ENCODE data around the gene PITRM1. TPM values are rescaled to one million over a fixed set of nuclear protein-coding genes. Genes with fewer than 3 reads are reported as not detected.
"Not testable (repeated sequence)": the region's sequence is repeated elsewhere in the genome, so short reads cannot be mapped to it uniquely, and the experiment has no call there.

PITRM1 gene
- total RNA-seq = 88.2 TPM

DNA sequence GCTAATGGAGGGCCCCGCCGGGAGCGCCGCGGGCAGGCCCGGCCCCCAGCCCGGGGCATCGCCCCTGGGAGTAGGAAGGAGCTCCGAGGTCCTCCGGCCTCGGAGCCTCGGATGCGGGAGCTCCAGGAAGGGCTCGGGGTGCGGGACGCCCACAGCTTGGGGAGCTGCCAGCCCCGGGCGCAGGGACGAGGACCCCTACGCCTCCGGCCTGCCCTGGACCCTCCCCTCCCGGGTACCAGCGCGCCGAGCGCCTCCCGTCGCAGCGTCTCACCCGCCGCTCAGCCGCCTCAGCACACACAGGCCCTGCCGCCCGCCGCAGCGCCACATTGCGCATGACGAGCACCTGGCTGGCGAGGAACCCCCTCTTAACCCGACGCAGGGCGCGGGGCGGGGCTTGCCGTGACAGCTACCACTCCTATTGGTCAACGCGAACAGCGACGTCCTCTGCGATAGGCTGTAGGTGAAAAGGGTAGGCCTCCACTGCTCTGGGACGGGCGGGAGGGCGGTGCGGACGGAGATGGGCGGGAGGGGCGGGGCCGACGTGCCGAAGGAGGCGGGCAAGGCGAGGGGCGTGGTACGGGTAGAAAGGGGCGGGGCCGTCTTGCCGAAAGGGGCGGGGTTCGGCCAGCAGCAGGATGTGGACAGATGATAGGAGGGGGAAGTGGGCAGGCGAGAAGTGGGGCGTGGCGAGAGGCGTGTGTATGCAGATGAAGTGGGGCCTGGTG lies at the start of gene PITRM1:
TSS of gene PITRM1 (minus strand) at position 337 of the 725 bp plus-strand sequence. CDS start at position 327, 10 bp downstream.
- DNase-seq (ENCODE audit: low spot score) = peak; percentile 99

DNA sequence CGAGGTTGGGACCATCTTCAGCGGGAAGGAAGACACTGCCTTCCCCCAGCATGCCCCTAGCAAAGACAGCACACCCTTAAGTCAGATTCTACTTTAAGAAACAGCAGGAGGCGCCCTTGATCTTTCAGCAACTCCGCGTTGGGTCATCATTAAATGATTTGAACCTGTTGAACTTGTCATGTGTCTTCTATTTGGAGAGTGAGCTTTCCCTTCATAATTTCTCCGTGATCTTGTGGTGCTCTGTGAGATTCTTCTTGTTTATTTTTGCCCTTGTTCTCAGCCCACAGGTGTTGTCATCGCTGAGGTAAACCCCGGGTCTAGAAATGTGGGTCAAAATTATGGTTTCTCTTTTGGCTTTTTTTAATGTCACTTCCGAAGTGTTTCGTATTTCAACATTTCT lies 49.5 kb upstream of the PITRM1 start:
- DNase-seq (ENCODE audit: low spot score) = no peak

DNA sequence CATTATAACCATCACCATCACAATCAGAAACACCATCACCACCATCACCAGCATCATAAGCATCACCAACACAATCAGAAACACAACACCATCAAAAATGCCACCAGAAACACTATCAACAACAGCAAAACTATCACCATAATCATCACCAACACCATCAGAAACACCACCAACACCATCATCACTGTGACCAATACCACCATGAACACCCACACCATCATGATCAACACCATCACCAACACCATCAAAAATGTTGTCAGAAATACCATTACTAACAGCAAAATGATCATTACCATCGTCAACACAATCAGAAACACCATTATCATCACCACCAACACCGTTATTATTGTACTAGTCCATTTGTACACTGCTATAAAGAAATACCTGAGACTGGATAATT lies 49.0 kb upstream of the PITRM1 start:
- DNase-seq (ENCODE audit: low spot score) = not testable (repeated sequence)

DNA sequence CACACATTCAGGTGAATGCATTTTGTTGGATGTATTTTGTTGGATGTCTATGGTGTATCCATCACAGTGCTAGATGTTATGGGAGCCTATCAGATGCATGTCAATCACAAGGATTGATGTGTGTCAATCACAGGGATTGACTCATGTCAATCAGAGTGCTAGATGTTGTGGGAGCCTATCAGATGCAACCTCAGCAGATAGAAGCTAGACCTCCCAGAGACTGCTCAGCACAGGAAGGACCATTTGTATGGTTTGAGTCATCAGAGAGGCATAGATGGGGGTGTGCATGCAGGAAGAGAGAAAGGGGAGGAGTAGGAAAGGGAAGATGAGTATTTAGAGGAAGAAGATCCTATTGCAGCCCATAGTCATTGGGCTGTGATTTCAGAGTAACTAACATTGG lies 48.3 kb upstream of the PITRM1 start:
- no peak for DNase-seq (ENCODE audit: low spot score)

GRCh38 chr10:3219021-3219628 lies 46.5 kb upstream of the PITRM1 start:
- DNase-seq (ENCODE audit: low spot score) = not testable (repeated sequence)

DNA sequence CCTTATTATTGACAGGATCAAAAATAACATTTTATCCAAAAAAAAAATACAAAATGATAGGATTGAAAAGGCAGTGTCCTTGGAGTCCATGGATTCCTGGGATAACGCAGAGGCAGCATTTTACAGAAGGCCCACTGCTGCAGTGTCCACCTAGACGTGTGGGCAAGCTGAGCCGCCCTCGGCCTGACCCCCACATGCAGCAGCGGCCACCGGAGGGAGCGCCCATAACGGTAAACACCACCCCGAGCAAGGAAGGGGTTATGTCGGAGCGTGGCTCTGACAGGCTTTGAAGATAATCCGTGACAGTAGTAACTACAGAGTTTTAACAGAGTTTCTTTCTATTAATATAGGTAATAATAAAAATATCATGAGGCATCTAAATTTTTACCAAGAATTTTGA lies 45.3 kb upstream of the PITRM1 start:
- no peak for DNase-seq (ENCODE audit: low spot score)

DNA sequence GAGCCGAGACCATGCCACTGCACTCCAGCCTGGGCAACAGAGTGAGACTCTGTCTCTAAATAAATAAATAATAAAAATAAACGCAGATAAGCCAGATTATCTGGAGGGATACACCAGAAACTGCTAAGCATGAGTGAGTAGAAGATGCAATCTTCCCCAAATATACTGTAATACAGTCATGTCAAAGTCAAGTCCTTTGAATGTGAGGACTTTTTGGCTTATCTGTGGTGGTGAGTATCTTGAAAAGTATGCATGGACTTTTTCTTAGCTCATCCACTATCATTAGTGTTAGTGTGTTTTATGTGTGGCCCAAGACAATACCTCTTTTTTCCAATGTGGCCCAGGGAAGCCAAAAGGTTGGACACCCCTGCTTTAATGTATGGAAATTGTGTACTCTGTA lies 44.7 kb upstream of the PITRM1 start:
- no peak for DNase-seq (ENCODE audit: low spot score)

DNA sequence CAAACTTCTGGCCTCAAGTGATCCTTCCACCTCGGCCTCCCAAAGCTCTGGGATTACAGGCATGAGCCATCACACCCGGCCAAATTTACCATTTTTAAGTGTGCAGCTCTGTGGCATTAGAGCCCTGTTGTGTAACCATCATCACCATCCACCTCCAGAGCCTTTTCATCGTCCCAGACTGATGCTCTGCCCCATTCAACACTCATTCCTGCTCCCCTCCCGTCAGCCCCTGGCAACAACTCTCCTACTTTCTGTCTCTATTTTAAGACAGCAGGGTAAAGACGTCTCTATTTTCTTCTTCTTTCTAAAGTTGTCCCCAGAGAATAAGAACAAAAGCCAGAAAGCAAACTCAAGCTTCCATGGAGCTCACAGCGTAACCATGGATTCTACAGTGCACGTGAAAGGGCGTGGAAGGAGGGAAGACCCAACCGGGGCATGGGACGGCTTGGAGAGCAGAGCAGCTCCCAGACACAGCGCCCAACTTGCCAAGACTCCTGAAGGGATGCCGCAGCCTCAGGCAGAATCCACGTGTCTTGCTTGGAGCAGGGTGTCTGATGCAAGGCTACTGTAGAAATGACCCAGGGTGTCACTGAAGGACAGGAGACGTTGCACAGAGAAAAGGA lies 42.7 kb upstream of the PITRM1 start:
- no peak for DNase-seq (ENCODE audit: low spot score)

GRCh38 chr10:3213758-3214515 lies 41.4 kb upstream of the PITRM1 start:
- DNase-seq (ENCODE audit: low spot score) = no peak

- DNase-seq (ENCODE audit: low spot score) = no peak
Observed at GRCh38 chr10:3213208-3213607, 40.6 kb upstream of the PITRM1 start.

- no peak for DNase-seq (ENCODE audit: low spot score)
Observed at GRCh38 chr10:3210251-3210877, 37.8 kb upstream of the PITRM1 start.

GRCh38 chr10:3208481-3209406 lies 36.2 kb upstream of the PITRM1 start:
- no peak for DNase-seq (ENCODE audit: low spot score)

GRCh38 chr10:3207351-3207750 lies 34.8 kb upstream of the PITRM1 start:
- DNase-seq (ENCODE audit: low spot score) = no peak

- no peak for DNase-seq (ENCODE audit: low spot score)
Observed at GRCh38 chr10:3206511-3207157, 34.1 kb upstream of the PITRM1 start.

- no peak for DNase-seq (ENCODE audit: low spot score)
Observed at GRCh38 chr10:3203972-3204371, 31.4 kb upstream of the PITRM1 start.

GRCh38 chr10:3203016-3203811 lies 30.6 kb upstream of the PITRM1 start:
- no peak for DNase-seq (ENCODE audit: low spot score)

GRCh38 chr10:3201796-3202195 lies 29.2 kb upstream of the PITRM1 start:
- DNase-seq (ENCODE audit: low spot score) = no peak

DNA sequence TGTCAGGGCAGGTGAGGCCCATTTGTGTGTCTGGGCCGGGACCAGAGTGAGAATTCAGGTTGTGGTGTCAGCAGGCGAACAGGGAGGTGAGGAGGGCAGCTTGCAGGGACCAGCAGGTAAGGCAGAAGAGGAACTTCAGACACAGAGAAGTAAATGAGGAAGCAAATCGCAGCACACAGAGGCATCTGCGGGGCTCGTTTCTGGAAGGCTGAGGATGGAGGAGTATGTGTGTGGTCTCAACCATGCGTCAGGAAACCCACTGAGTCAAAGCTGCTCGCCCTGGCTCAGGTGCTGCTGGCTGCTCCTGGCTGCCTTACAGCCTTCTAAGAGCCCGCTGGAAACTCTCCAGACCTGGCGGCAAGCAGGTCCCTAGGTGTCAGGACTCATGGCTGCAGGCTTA lies 26.9 kb upstream of the PITRM1 start:
- DNase-seq (ENCODE audit: low spot score) = no peak

DNA sequence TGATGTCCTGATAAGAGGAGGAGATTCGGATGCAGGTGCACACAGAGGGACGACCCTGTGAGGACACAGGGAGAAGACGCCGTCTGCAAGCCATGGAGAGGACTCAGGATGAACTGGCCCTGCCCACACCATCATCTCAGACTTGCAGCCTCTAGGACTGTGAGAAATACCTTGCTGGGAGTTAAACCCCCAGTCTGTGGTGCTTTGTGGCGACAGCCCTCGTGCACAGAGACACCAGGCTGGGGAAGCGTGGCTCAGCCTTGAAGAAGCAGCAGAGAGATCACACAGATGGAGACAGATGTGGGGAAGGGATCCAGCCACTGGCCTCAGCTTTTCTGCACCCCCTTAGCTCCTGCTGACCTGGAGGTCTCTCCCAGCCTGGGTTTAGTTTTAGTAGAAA lies 26.3 kb upstream of the PITRM1 start:
- DNase-seq (ENCODE audit: low spot score) = no peak

All from ureter (tissue), 1 donor.